Heart left ventricle (tissue), 16 donors: ENCODE results near the gene GSK3A. TPM values are rescaled to one million over a fixed set of nuclear protein-coding genes. Genes with fewer than 3 reads are reported as not detected.

Experiments used
- ATAC-seq, 4 donors: fragments of 200-7000 bp; cut with Tn5 transposase; one replicate each; pipeline ENCODE4 v1.9.1; 2020 to 2022; ENCODE audit warnings: moderate library complexity in 4 of 4, mild to moderate bottlenecking in 3 of 4, moderate number of reproducible peaks in 1 of 4
- DNase-seq, 5 donors: peaks; one replicate each; pipeline ENCODE4 v3.0.0-alpha.2; 2020
- H3K27ac ChIP-seq, 12 donors: fragments of 200-600 bp; sonication (generic) in 4 of 12; one replicate each; pipeline versions ENCODE4 v1.5.0 to v1.8.0; 2016 to 2022; ENCODE audit warnings: mild to moderate bottlenecking in 2 of 12
- H3K27me3 ChIP-seq, 9 donors: fragments of 200-600 bp; sonication (generic) in 2 of 9; one replicate each; pipeline versions ENCODE4 v1.5.1 to v1.8.0; 2016 to 2022; ENCODE audit warnings: mild to moderate bottlenecking in 3 of 9
- H3K36me3 ChIP-seq, 9 donors: fragments of 200-600 bp; sonication (generic) in 2 of 9; one replicate each; pipeline versions ENCODE4 v1.5.0 to v1.8.0; 2018 to 2022; ENCODE audit warnings: mild to moderate bottlenecking in 2 of 9
- H3K4me1 ChIP-seq, 12 donors: fragments of 200-600 bp; sonication (generic) in 4 of 12; one replicate each; pipeline versions ENCODE4 v1.5.0 to v1.8.0; 2016 to 2022; ENCODE audit warnings: mild to moderate bottlenecking in 3 of 12
- H3K4me3 ChIP-seq, 12 donors: fragments of 200-600 bp; sonication (generic) in 4 of 12; one replicate each; pipeline versions ENCODE4 v1.5.0 to v1.8.0; 2017 to 2022; ENCODE audit warnings: mild to moderate bottlenecking in 9 of 12, moderate library complexity in 4 of 12
- H3K9me3 ChIP-seq, 12 donors: fragments of 200-600 bp; sonication (generic) in 4 of 12; one replicate each; pipeline versions ENCODE4 v1.5.0 to v1.8.0; 2016 to 2022; ENCODE audit warnings: mild to moderate bottlenecking in 1 of 12
- CTCF ChIP-seq, 12 donors: fragments of 200-600 bp; sonication (generic) in 4 of 12; IDR thresholded peaks; one replicate each; pipeline versions ENCODE4 v1.5.0 to v1.8.0; 2018 to 2022; ENCODE audit warnings: antibody characterized with exemption in 12 of 12, mild to moderate bottlenecking in 5 of 12
- POLR2A ChIP-seq, 2 donors: fragments of 450-650 bp; IDR thresholded peaks; one replicate each; pipeline ENCODE4 v1.6.1; 2017; ENCODE audit warnings: antibody characterized with exemption in 2 of 2, mild to moderate bottlenecking in 2 of 2, moderate library complexity in 2 of 2
- WGBS, 4 donors: extraction: QIAGEN DNeasy Blood & Tissue Kit in 2 of 4; methylation state at CpG; one replicate each; pipeline versions ENCODE4 v1.1.5 to v1.1.7; 2013 to 2018; 5-methylcytosine and 5-hydroxymethylcytosine counted together
- intact Hi-C, 10 donors: fragments of 100-400 bp; cut with DNase I; formaldehyde crosslinking; loops; one replicate each; pipeline versions ENCODE4 v1.11.1 to v1.14.2; 2022
- polyA plus RNA-seq, 2 donors: library from polyadenylated mRNA; stranded (reverse); fragments of 200-250 nt; gene quantifications; one replicate each; pipeline ENCODE4 v1.2.3, GENCODE V29; 2013
- total RNA-seq, 9 donors: library from RNA; depleted of rRNA in 2 of 9; stranded (reverse); fragments of >200 nt in 2 of 9; fragmentation: NEBNext Ultra II Directional in 3 of 9; extraction: Animal tissue kit (Norgen Biotek cat#: 25700) in 3 of 9; gene quantifications; one replicate each; pipeline versions ENCODE4 v1.1.0 to v1.2.4, GENCODE V29; 2016 to 2023
- donor health status: ischemic (EF 13 %, LVEDD 7.1; RV severe dilation, severe dysfunction).
- donor health status: healthy with polysubstance abuse.
- donor health status: DM: no; HTN: yes; CAD: no.
- donor health status: DM: no; HTN: no; CAD: no.
- donor health status: ischemic (EF 25% LVEDD 6.9; RV normal size, moderate dysfunction).
- donor health status: ischemic (EF 25% LVEDD 5.7; RV mildly dilated, moderate dysfunction).
- donor health status: healthy.
- donor health status: DM: yes; HTN: yes; CAD: no.
- donor health status: ischemic (EF 35%, LVEDD 5.7; RV mildly dilated, moderate dysfunction).
- donor health status: nonischemic (EF 11% LVEDD 7.7; RV severe dilation, severe dysfunction).
- donor health status: DM: yes; HTN: yes; CAD: no.
- donor health status: PGD.
- donor health status: ischemic (EF 29% LVEDD 5.4; RV normal size, mild dysfunction).
- donor health status: nonischemic (EF 23%, LVEDD 6.1; RV moderate dilation, normal function).

GSK3A gene
- total and polyA plus RNA-seq, 11 donors: 22.5 to 76.5 (median 38.8) TPM

DNA sequence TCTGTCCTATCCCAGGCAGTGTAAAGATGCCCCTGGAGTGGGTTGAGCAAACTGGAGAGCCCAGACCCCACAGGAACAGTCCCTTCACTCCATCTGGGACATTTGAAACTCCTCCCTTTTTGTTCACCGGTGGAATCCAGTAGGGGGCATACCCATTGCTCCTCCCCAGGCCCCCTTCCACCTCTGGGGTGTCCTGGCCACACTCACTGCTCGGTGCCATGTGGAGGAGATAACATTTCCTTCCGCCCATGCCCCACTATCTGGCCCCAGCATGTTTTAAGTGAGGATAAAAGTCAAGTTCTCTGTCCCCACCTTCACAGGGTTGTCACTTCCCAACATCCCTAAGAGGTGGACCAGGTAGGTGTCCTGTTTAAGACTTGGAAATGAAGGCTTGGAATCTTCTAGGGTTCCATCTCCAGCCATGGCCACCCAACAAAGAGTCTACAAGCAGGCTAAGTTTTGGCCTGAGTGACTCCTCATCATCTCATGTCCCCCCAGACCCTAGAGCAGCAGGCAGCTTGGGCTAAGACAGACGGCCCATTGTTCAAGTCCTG, 13.0 kb downstream of the GSK3A start:
- ATAC-seq (no peak), DNase-seq (no peak)
- H3K27ac ChIP-seq: no peak overlapping the region
- H3K9me3 ChIP-seq: no peaks in the 10 kb centered on the region
- no peak overlapping the region for H3K4me3 ChIP-seq
- intact Hi-C loops: no loop called here
- peaks cover 0 to 100% (median 93%) of the 10 kb centered on the region in 9 donors for H3K36me3 ChIP-seq
- peaks cover 0 to 11% (median 0%) of the 10 kb centered on the region in 12 donors for H3K4me1 ChIP-seq
- no peak for TF ChIP-seq POLR2A (IDR thresholded peaks at IDR 0.05)
- TF ChIP-seq CTCF (IDR thresholded peaks at IDR 0.05): no peak
- WGBS, 4 donors: 61 to 68% (median 61%) methylated on average over 4 of the region's 4 CpGs
- no peaks in the 10 kb centered on the region for H3K27me3 ChIP-seq

GRCh38 chr19:42228641-42229040, 13.8 kb downstream of the GSK3A start:
- Histone ChIP-seq H3K4me3 (no peak overlapping the region), H3K9me3 (no peaks in the 10 kb centered on the region), H3K36me3 (peaks cover 0 to 98% (median 89%) of the 10 kb centered on the region in 9 donors), H3K4me1 (peaks cover 0 to 11% (median 0%) of the 10 kb centered on the region in 12 donors), H3K27ac (no peak overlapping the region), H3K27me3 (no peaks in the 10 kb centered on the region)
- TF ChIP-seq CTCF (IDR thresholded peaks at IDR 0.05): no peak
- TF ChIP-seq POLR2A (IDR thresholded peaks at IDR 0.05): no peak
- ATAC-seq (no peak), DNase-seq (no peak)
- WGBS, 4 donors: 67 to 74% (median 71%) methylated on average over 4 of the region's 4 CpGs
- intact Hi-C loops: no loop called here

- Histone ChIP-seq H3K9me3 (no peaks in the 10 kb centered on the region), H3K36me3 (peaks cover 0 to 86% (median 72%) of the 10 kb centered on the region in 9 donors), H3K27ac (no peak overlapping the region), H3K4me1 (peaks cover 0 to 11% (median 0%) of the 10 kb centered on the region in 12 donors), H3K27me3 (no peaks in the 10 kb centered on the region), H3K4me3 (no peak overlapping the region)
- DNase-seq (no peak), ATAC-seq (no peak)
- 89 to 100% (median 92%) methylated on average over 1 of the region's 1 CpG for WGBS, 4 donors
- no peak for TF ChIP-seq CTCF (IDR thresholded peaks at IDR 0.05)
- TF ChIP-seq POLR2A (IDR thresholded peaks at IDR 0.05): no peak
- intact Hi-C loops: no loop called here
Measured at GRCh38 chr19:42226886-42227285, 15.5 kb downstream of the GSK3A start.

GRCh38 chr19:42225718-42226292, 16.6 kb downstream of the GSK3A start:
- DNase-seq: no peak
- H3K27me3 ChIP-seq: no peaks in the 10 kb centered on the region
- ATAC-seq: no peak
- WGBS, 4 donors: 95 to 98% (median 96%) methylated on average over 25 to 33 of the region's 33 CpGs
- no peaks in the 10 kb centered on the region for H3K9me3 ChIP-seq
- TF ChIP-seq POLR2A (IDR thresholded peaks at IDR 0.05): no peak
- no peak for TF ChIP-seq CTCF (IDR thresholded peaks at IDR 0.05)
- no peak overlapping the region for H3K27ac ChIP-seq
- H3K4me1 ChIP-seq: peaks cover 0 to 17% (median 10%) of the 10 kb centered on the region in 12 donors
- peaks cover 0 to 75% (median 61%) of the 10 kb centered on the region in 9 donors for H3K36me3 ChIP-seq
- H3K4me3 ChIP-seq: no peak overlapping the region
- intact Hi-C loops: no loop called here
